Immature natural killer cell (primary cell): ENCODE data around the gene GBP2. TPM values are rescaled to one million over a fixed set of nuclear protein-coding genes. Genes with fewer than 3 reads are reported as not detected.

ENCODE experiments used
- DNase-seq, 3 donors: peaks; one replicate each; pipeline ENCODE4 v3.0.0; 2022; ENCODE audit warnings: mixed read lengths in 1 of 3
- H3K27ac Mint-ChIP-seq, 6 donors: one replicate each; pipeline ENCODE4 v1.8.0; 2020; ENCODE audit warnings: mixed read lengths in 6 of 6, mild to moderate bottlenecking in 5 of 6, inconsistent platforms in 4 of 6, moderate library complexity in 3 of 6
- H3K27me3 Mint-ChIP-seq, 3 donors: one replicate each; pipeline ENCODE4 v1.8.0; 2020 to 2021; ENCODE audit warnings: low read depth in 3 of 3, mild to moderate bottlenecking in 3 of 3, mixed read lengths in 3 of 3, moderate library complexity in 3 of 3, inconsistent platforms in 1 of 3
- H3K36me3 Mint-ChIP-seq, 3 donors: one replicate each; pipeline ENCODE4 v1.8.0; 2020; ENCODE audit warnings: mixed read lengths in 3 of 3, inconsistent platforms in 2 of 3, mild to moderate bottlenecking in 2 of 3
- H3K4me1 Mint-ChIP-seq, 2 donors: one replicate each; pipeline ENCODE4 v1.8.0; 2020; ENCODE audit warnings: inconsistent platforms in 2 of 2, mild to moderate bottlenecking in 2 of 2, mixed read lengths in 2 of 2, moderate library complexity in 1 of 2
- H3K4me3 Mint-ChIP-seq, 5 donors: one replicate each; pipeline ENCODE4 v1.8.0; 2020; ENCODE audit warnings: mild to moderate bottlenecking in 5 of 5, mixed read lengths in 5 of 5, inconsistent platforms in 3 of 5, moderate library complexity in 3 of 5
- H3K9me3 Mint-ChIP-seq, 6 donors: one replicate each; pipeline ENCODE4 v1.8.0; 2020; ENCODE audit warnings: mild to moderate bottlenecking in 6 of 6, mixed read lengths in 6 of 6, inconsistent platforms in 4 of 6, moderate library complexity in 3 of 6
- polyA plus RNA-seq, 3 donors: library from polyadenylated mRNA; unstranded; fragments of 300-500 nt; fragmentation: Illumina TruSeq; gene quantifications; one replicate each; pipeline ENCODE4 v1.2.3, GENCODE V29; 2021

GBP2 gene, protein sequence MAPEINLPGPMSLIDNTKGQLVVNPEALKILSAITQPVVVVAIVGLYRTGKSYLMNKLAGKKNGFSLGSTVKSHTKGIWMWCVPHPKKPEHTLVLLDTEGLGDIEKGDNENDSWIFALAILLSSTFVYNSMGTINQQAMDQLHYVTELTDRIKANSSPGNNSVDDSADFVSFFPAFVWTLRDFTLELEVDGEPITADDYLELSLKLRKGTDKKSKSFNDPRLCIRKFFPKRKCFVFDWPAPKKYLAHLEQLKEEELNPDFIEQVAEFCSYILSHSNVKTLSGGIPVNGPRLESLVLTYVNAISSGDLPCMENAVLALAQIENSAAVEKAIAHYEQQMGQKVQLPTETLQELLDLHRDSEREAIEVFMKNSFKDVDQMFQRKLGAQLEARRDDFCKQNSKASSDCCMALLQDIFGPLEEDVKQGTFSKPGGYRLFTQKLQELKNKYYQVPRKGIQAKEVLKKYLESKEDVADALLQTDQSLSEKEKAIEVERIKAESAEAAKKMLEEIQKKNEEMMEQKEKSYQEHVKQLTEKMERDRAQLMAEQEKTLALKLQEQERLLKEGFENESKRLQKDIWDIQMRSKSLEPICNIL
- polyA plus RNA-seq = 100 to 1,000 TPM in 2 of 3 donors, 10 to 100 TPM in 1; 90.8 to 141 (median 106) TPM

DNA sequence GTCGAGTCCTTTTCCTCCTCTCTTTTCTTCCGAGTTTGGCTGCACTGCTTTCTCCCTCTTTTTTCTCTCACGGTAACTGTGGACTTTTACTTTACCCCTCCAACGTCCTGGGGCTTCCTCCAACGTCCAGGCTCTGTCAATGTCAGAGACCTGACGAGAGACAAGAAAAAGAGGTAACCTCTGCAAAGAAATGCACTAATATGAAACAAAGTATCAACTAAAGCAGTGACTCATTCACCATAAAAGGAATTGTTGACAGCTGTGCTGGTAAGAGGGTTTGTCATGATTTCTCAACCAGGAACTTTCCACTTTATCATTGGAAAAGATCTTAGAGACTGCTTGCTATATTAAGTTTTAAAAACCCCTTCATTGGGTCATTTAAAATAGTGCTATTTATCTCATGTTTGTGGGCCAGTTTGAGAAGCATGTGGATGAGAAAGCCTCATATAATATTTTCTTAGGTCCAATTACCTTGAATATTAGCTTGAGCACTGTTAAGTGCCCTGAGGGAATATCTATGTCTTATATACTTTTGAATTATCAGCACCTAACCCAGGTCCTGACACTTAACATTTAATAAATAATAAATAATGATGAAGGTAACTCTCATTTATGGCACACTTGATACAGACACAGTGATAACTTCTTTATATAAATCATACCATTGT is at the start of gene GBP2:
Gene GBP2 (minus strand): TSS at position 202 of the 668 bp plus-strand sequence. CDS start 4,148 bp downstream, outside the sequence.
- peak; percentile 46 to 60 (median 53) for DNase-seq
- Mint-ChIP-seq H3K36me3 (peaks cover 3 to 4% (median 3%) of the 10 kb centered on the region in 3 donors), H3K4me1 (peaks cover 76 to 86% of the 10 kb centered on the region in 2 donors)

DNA sequence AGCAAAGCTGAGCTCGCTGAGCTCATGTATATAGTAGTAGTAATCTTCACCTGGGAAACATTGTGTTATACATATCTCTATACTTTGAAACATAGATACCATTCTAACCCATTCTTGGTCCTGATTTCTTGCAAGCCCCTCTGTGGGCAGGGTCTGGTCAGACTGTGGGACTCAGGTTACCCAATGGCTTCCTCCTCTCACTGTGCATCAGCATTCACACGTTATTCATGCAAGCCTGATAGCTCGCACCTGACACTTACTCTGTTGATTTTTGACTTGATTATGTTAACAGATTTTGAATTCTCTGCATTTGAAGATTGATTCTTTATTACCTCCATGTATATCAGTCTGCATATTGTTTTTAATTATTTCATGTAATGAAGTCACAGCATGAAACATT is 48.6 kb upstream of the GBP2 start:
- Mint-ChIP-seq H3K27ac (no peak overlapping the region), H3K27me3 (peaks cover 0 to 8% (median 1%) of the 10 kb centered on the region in 3 donors), H3K9me3 (no peaks in the 10 kb centered on the region), H3K36me3 (no peaks in the 10 kb centered on the region), H3K4me3 (no peak overlapping the region), H3K4me1 (no peaks in the 10 kb centered on the region)
- DNase-seq = no peak

More for the DNA sequence above, at the start of gene GBP2:
- Mint-ChIP-seq H3K9me3 (no peaks in the 10 kb centered on the region), H3K27me3 (peaks cover 8 to 12% (median 8%) of the 10 kb centered on the region in 3 donors), H3K4me3 (peak within 1 kb of the TSS; percentile 100), H3K27ac (peak within 1 kb of the TSS; percentile 90 to 100 (median 99))

DNA sequence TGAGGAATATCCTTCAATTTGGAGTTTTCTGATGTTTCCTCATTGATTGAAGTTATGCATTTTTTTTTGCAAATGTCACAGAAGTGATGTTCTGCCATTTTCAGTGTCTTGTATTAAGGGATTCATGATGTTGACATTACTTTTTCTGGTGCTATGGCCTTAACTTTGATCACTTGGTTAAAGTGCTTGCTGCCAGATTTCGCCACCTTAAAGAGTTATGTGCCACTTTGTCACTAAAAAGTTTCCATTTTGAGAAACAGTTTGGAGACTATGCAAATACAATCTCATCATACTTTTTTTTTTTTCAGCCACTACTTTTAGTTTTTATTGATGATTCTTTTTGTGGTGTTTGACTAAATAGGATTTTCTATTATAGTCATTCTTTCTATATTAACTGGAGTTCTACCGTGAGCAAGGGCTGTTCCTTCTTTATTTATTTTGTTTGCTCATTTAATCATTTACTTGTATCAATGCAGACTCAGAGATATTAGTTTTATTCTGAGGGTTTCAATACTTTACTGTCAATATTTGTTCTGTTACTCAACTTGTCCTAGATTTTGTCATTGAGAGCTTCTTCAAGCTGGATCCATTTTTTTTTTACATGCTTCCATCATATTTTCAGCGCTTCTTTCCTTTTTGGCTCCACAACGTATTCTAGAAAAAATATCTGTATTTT is 46.7 kb upstream of the GBP2 start:
- H3K4me3 Mint-ChIP-seq = no peak overlapping the region
- H3K27ac Mint-ChIP-seq = no peak overlapping the region
- H3K27me3 Mint-ChIP-seq = peaks cover 0 to 8% (median 1%) of the 10 kb centered on the region in 3 donors
- no peak for DNase-seq
- no peaks in the 10 kb centered on the region for H3K36me3 Mint-ChIP-seq
- no peaks in the 10 kb centered on the region for H3K4me1 Mint-ChIP-seq
- H3K9me3 Mint-ChIP-seq = no peaks in the 10 kb centered on the region

DNA sequence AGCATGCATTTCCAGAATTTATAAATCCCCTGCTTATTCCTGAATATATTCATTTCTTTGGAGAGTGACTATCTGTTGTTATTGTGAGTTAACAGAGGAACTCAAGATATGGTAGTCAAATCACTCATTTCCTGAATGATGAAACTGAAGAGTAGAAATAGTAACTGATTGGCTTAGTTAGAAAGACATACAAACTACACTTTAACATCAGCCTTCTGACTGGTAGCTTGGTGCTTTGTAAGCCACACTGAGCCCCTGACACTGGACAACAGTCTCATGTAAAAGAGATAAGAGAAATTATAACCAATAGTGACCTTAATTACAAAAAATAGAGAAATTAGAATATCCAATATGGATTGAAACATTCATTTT is 45.1 kb upstream of the GBP2 start:
- Mint-ChIP-seq H3K9me3 (no peaks in the 10 kb centered on the region), H3K27me3 (peaks cover 0 to 8% (median 1%) of the 10 kb centered on the region in 3 donors), H3K27ac (no peak overlapping the region), H3K4me3 (no peak overlapping the region), H3K4me1 (no peaks in the 10 kb centered on the region), H3K36me3 (no peaks in the 10 kb centered on the region)
- DNase-seq = no peak

DNA sequence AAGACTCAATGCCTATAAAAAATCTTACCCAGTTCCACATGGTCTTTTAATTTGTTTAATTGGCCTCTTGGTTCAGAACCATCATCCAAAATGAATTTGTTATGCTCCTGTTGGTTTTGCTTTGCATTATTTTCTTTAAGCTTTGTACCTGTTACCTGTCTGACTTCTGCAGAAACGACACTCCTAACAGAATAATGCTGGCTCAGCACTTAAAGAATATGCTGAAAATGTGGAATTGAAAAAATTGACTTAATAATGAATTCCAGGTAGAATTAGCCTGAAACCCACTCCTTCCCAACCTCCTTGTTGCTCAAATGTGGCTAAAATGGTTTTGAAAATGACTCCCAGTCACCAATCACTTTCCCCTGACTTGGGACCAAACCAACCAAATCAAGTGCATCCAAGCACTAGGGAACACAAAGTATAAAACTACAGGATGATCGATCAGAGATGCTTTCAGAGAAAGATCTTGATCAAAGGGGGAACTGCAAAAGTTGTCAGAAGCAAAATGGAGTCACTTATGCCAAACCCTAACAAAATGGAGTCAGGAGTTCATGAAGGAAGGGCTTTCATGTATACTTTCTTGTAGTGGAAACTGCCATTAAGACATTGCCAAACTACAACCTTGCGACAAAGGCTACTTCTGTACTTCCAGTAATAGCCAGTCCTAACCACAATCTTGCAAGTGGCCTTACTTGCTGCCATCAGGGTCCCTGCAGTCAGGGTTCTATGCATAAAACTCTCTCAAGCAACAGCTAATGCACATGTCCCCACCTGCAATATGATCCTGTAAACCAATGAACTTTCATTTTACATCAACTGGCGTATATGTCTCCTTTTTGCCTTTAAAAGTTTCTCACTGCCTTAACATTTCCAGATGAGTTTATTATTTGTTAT is 44.5 kb upstream of the GBP2 start:
- no peaks in the 10 kb centered on the region for H3K9me3 Mint-ChIP-seq
- no peak for DNase-seq
- H3K4me1 Mint-ChIP-seq = no peaks in the 10 kb centered on the region
- H3K36me3 Mint-ChIP-seq = no peaks in the 10 kb centered on the region
- H3K27ac Mint-ChIP-seq = no peak overlapping the region
- H3K4me3 Mint-ChIP-seq = no peak overlapping the region
- H3K27me3 Mint-ChIP-seq = peaks cover 0 to 8% (median 1%) of the 10 kb centered on the region in 3 donors

DNA sequence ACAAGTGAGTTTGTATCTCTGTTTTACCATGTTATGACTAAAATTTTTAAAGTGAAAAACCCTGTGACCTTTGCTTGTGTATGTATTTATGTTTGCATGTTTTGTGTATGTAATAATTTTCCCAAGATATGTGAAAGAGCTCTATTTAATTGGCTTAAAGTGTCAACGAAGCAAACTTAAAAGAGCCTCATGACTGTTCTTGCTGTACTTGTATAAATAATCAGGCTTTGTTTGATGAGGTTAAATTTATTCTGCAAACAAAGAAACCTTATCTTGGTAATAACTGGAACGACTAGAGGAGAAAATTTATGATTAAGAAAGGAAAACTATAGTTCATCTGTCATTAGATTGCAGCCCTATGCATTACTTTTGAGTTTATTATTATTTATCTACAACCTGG is 43.3 kb upstream of the GBP2 start:
- Mint-ChIP-seq H3K36me3 (no peaks in the 10 kb centered on the region), H3K27me3 (peaks cover 0 to 2% (median 0%) of the 10 kb centered on the region in 3 donors), H3K9me3 (no peaks in the 10 kb centered on the region), H3K4me3 (no peak overlapping the region), H3K27ac (no peak overlapping the region), H3K4me1 (no peaks in the 10 kb centered on the region)
- no peak for DNase-seq

DNA sequence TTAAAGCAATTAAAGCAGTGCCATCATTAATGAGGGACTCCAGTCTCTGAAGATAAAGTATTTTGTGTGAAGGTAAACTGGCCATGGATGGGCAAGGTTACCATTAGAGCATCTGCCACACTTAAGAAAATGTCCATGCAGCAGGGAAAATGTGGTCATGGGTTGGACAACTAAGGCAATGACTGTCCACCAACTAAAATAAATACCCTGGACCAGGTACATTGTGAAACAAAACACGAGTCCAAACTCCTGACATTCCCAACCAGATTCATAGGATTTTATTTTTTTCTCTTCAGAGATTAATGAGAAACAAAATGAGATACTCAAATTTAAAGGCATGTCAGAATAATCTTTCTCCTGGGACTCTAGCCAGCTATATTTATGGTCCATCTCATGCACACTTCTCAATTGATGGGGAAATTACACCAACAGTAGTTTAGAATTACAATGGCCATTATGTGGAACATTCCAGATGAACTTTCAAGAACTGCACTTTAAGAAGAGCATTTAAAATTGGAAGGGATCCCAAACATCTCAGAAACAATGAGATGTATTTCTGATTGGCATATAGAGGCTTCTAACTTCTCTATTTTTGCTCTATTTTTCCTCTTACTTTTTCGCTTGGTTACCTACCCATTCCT is 41.8 kb upstream of the GBP2 start:
- Mint-ChIP-seq H3K4me3 (no peak overlapping the region), H3K27me3 (peaks cover 0 to 2% (median 2%) of the 10 kb centered on the region in 3 donors), H3K27ac (no peak overlapping the region), H3K9me3 (no peaks in the 10 kb centered on the region), H3K4me1 (no peaks in the 10 kb centered on the region), H3K36me3 (no peaks in the 10 kb centered on the region)
- no peak for DNase-seq

DNA sequence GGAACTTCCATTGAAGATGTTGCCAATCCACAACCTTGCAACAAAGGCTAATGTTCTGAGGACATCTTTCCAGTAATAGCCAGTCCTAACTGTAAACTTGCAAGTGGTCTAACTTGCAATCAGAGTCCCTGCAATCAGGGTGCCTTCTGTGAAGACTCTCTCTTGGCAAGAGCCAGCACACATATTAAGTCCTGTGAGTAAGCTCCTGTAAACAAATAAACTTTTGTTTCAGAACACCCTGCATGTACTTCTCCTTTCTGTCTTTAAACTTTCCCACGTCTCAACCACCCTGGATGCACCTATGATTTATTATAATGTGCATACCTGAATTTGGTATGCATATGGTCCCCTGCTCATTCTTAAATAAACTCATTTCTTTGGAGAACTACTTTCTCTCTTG is 40.8 kb upstream of the GBP2 start:
- Mint-ChIP-seq H3K36me3 (no peaks in the 10 kb centered on the region), H3K27me3 (peaks cover 0 to 2% (median 2%) of the 10 kb centered on the region in 3 donors), H3K4me3 (no peak overlapping the region), H3K27ac (no peak overlapping the region), H3K9me3 (peaks cover 0 to 4% (median 0%) of the 10 kb centered on the region in 6 donors), H3K4me1 (no peaks in the 10 kb centered on the region)
- no peak for DNase-seq

DNA sequence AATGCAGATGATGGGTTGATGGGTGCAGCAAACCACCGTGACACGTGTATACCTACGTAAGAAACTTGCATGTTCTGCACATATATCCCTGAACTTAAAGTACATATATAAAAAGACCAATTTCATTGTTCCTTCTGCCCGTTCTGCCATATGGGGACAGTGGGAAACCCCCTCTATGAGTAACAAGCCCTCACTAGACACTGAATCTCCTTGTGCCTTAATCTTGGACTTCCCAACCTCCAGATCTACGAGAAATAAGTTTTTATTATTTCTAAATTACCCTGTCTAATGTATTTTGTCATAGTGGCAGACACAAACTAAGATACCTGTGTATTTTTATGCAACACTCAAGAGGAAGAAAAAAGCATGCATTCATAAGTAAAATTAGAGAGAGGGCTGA is 39.9 kb upstream of the GBP2 start:
- H3K27me3 Mint-ChIP-seq = peaks cover 2 to 3% (median 2%) of the 10 kb centered on the region in 3 donors
- no peak overlapping the region for H3K4me3 Mint-ChIP-seq
- no peak overlapping the region for H3K27ac Mint-ChIP-seq
- no peak for DNase-seq
- H3K36me3 Mint-ChIP-seq = no peaks in the 10 kb centered on the region
- no peaks in the 10 kb centered on the region for H3K4me1 Mint-ChIP-seq
- peaks cover 0 to 9% (median 0%) of the 10 kb centered on the region in 6 donors for H3K9me3 Mint-ChIP-seq

DNA sequence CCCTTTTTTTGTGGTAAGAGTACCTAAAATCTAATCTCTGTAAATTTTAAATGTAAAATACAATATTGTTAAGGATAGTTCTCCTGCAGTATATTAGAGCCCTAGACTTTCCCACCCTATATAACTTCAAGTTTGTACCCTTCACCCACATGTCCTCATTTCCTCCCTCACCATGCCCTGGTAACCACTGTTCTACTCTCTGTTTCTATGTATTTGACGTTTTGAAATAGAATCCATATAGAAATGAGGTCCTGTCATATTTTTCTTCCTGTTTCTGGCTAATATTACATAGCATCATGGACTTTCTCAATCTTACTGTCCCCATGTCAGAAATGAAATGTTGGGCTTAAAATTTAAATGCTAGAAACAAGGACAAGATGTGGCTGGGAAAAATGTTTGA is 25.1 kb upstream of the GBP2 start:
- Mint-ChIP-seq H3K36me3 (peaks cover 2 to 9% (median 3%) of the 10 kb centered on the region in 3 donors), H3K27ac (peak overlapping the region in 1 of 6 donors; percentile 9)

DNA sequence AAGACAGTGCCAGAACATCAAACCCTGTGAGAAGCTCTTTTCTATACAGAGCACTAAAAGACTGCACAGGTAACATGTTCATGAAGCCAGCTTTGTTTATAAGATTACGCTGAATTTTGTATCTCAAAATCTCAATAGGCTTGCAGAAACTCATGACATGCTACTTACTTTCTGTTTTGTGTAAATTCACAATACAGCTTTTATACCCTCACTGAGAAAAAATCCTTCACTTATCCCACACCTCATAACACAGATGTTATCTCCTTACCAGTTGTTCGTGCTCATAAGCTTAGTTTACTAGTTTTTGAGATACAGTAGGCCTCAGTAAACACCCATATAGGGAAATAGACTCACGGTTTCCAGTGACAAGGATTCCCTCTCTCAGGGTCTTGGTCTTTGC is 24.1 kb upstream of the GBP2 start:
- no peak for DNase-seq
- Mint-ChIP-seq H3K27me3 (peaks cover 0 to 4% (median 1%) of the 10 kb centered on the region in 3 donors), H3K27ac (peak overlapping the region in 2 of 6 donors; percentile 29 to 44), H3K4me1 (peaks cover 20 to 35% of the 10 kb centered on the region in 2 donors), H3K36me3 (no peaks in the 10 kb centered on the region), H3K9me3 (peaks cover 0 to 1% (median 0%) of the 10 kb centered on the region in 6 donors), H3K4me3 (no peak overlapping the region)

More for the DNA sequence above, 25.1 kb upstream of the GBP2 start:
- DNase-seq = no peak
- Mint-ChIP-seq H3K4me3 (no peak overlapping the region), H3K4me1 (peaks cover 17 to 27% of the 10 kb centered on the region in 2 donors), H3K9me3 (peaks cover 0 to 3% (median under 1%) of the 10 kb centered on the region in 6 donors), H3K27me3 (peaks cover 0 to 4% (median 1%) of the 10 kb centered on the region in 3 donors)

DNA sequence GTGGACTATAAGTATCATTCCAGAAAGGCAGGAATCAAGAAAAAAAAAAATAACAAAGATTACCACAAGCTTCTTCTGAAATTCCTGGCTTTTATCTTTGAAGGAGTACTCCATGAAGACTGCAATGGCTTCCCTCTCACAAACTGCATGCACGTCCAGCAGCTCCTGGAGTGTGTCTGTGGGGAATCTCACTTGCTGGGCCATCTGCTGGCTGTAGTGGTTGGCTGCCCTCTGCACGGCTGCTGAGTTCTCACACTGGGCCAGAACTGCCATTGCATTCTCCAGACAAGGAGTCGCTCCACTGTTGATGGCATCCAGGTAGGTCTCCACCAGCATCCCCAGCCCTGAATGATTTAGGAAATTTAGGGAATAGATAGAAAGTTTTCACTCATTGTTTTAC is 23.3 kb upstream of the GBP2 start:
- no peaks in the 10 kb centered on the region for H3K36me3 Mint-ChIP-seq
- no peak overlapping the region for H3K4me3 Mint-ChIP-seq
- DNase-seq = no peak
- no peak overlapping the region for H3K27ac Mint-ChIP-seq
- H3K27me3 Mint-ChIP-seq = peaks cover 0 to 4% (median 1%) of the 10 kb centered on the region in 3 donors
- H3K4me1 Mint-ChIP-seq = peaks cover 20 to 35% of the 10 kb centered on the region in 2 donors
- H3K9me3 Mint-ChIP-seq = peaks cover 0 to 1% (median 0%) of the 10 kb centered on the region in 6 donors
